HG03095 (cell line): ENCODE data around the gene DSCAML1.

ENCODE experiments used
- ATAC-seq: cut with Tn5 transposase; IDR thresholded peaks from one replicate; pipeline ENCODE4 v1.9.1; 2021; ENCODE audit warnings: moderate library complexity; ENCODE audit not compliant: unreplicated experiment

The DSCAML1 gene

GRCh38 chr11:117702946-117703598 is 93.9 kb downstream of the DSCAML1 start:
- no peak for ATAC-seq

- no peak for ATAC-seq
Measured at GRCh38 chr11:117701781-117702180, 95.2 kb downstream of the DSCAML1 start.

GRCh38 chr11:117700551-117700950 is 96.5 kb downstream of the DSCAML1 start:
- ATAC-seq = no peak

GRCh38 chr11:117697319-117697718 is 99.7 kb downstream of the DSCAML1 start:
- ATAC-seq = no peak

GRCh38 chr11:117696540-117696939 is 100.5 kb downstream of the DSCAML1 start:
- ATAC-seq = no peak

- no peak for ATAC-seq
Measured at GRCh38 chr11:117693344-117693743, 103.7 kb downstream of the DSCAML1 start.

- no peak for ATAC-seq
Measured at GRCh38 chr11:117691516-117691915, 105.5 kb downstream of the DSCAML1 start.

GRCh38 chr11:117691218-117691514 is 105.8 kb downstream of the DSCAML1 start:
- ATAC-seq = no peak

- ATAC-seq = no peak
Measured at GRCh38 chr11:117690484-117691217, 106.4 kb downstream of the DSCAML1 start.

GRCh38 chr11:117688255-117688797 is 108.7 kb downstream of the DSCAML1 start:
- no peak for ATAC-seq

GRCh38 chr11:117687776-117688175 is 109.2 kb downstream of the DSCAML1 start:
- no peak for ATAC-seq

GRCh38 chr11:117686711-117687110 is 110.3 kb downstream of the DSCAML1 start:
- no peak for ATAC-seq

- no peak for ATAC-seq
Measured at GRCh38 chr11:117685566-117685965, 111.5 kb downstream of the DSCAML1 start.

GRCh38 chr11:117684731-117685130 is 112.3 kb downstream of the DSCAML1 start:
- no peak for ATAC-seq

- no peak for ATAC-seq
Measured at GRCh38 chr11:117684111-117684510, 112.9 kb downstream of the DSCAML1 start.

GRCh38 chr11:117681438-117681837 is 115.6 kb downstream of the DSCAML1 start:
- no peak for ATAC-seq

- ATAC-seq = no peak
Measured at GRCh38 chr11:117679461-117679860, 117.6 kb downstream of the DSCAML1 start.

- no peak for ATAC-seq
Measured at GRCh38 chr11:117678658-117679406, 118.2 kb downstream of the DSCAML1 start.

GRCh38 chr11:117677729-117678310 is 119.2 kb downstream of the DSCAML1 start:
- ATAC-seq = no peak

GRCh38 chr11:117676501-117676900 is 120.5 kb downstream of the DSCAML1 start:
- ATAC-seq = no peak

GRCh38 chr11:117673602-117674001 is 123.4 kb downstream of the DSCAML1 start:
- ATAC-seq = no peak
